Heart left ventricle (tissue), 16 donors: Measurements from ENCODE around the gene ANTKMT. TPM values are rescaled to one million over a fixed set of nuclear protein-coding genes. Genes with fewer than 3 reads are reported as not detected.

ENCODE experiments used
- ATAC-seq, 4 donors: fragments of 200-7000 bp; cut with Tn5 transposase; one replicate each; pipeline ENCODE4 v1.9.1; 2020 to 2022; ENCODE audit warnings: moderate library complexity in 4 of 4, mild to moderate bottlenecking in 3 of 4, moderate number of reproducible peaks in 1 of 4
- DNase-seq, 5 donors: peaks; one replicate each; pipeline ENCODE4 v3.0.0-alpha.2; 2020
- H3K27ac ChIP-seq, 12 donors: fragments of 200-600 bp; sonication (generic) in 4 of 12; one replicate each; pipeline versions ENCODE4 v1.5.0 to v1.8.0; 2016 to 2022; ENCODE audit warnings: mild to moderate bottlenecking in 2 of 12
- H3K27me3 ChIP-seq, 9 donors: fragments of 200-600 bp; sonication (generic) in 2 of 9; one replicate each; pipeline versions ENCODE4 v1.5.1 to v1.8.0; 2016 to 2022; ENCODE audit warnings: mild to moderate bottlenecking in 3 of 9
- H3K36me3 ChIP-seq, 9 donors: fragments of 200-600 bp; sonication (generic) in 2 of 9; one replicate each; pipeline versions ENCODE4 v1.5.0 to v1.8.0; 2018 to 2022; ENCODE audit warnings: mild to moderate bottlenecking in 2 of 9
- H3K4me1 ChIP-seq, 12 donors: fragments of 200-600 bp; sonication (generic) in 4 of 12; one replicate each; pipeline versions ENCODE4 v1.5.0 to v1.8.0; 2016 to 2022; ENCODE audit warnings: mild to moderate bottlenecking in 3 of 12
- H3K4me3 ChIP-seq, 12 donors: fragments of 200-600 bp; sonication (generic) in 4 of 12; one replicate each; pipeline versions ENCODE4 v1.5.0 to v1.8.0; 2017 to 2022; ENCODE audit warnings: mild to moderate bottlenecking in 9 of 12, moderate library complexity in 4 of 12
- H3K9me3 ChIP-seq, 12 donors: fragments of 200-600 bp; sonication (generic) in 4 of 12; one replicate each; pipeline versions ENCODE4 v1.5.0 to v1.8.0; 2016 to 2022; ENCODE audit warnings: mild to moderate bottlenecking in 1 of 12
- CTCF ChIP-seq, 12 donors: fragments of 200-600 bp; sonication (generic) in 4 of 12; IDR thresholded peaks; one replicate each; pipeline versions ENCODE4 v1.5.0 to v1.8.0; 2018 to 2022; ENCODE audit warnings: antibody characterized with exemption in 12 of 12, mild to moderate bottlenecking in 5 of 12
- POLR2A ChIP-seq, 2 donors: fragments of 450-650 bp; IDR thresholded peaks; one replicate each; pipeline ENCODE4 v1.6.1; 2017; ENCODE audit warnings: antibody characterized with exemption in 2 of 2, mild to moderate bottlenecking in 2 of 2, moderate library complexity in 2 of 2
- WGBS, 4 donors: extraction: QIAGEN DNeasy Blood & Tissue Kit in 2 of 4; methylation state at CpG; one replicate each; pipeline versions ENCODE4 v1.1.5 to v1.1.7; 2013 to 2018; 5-methylcytosine and 5-hydroxymethylcytosine counted together
- intact Hi-C, 10 donors: fragments of 100-400 bp; cut with DNase I; formaldehyde crosslinking; loops; one replicate each; pipeline versions ENCODE4 v1.11.1 to v1.14.2; 2022
- polyA plus RNA-seq, 2 donors: library from polyadenylated mRNA; stranded (reverse); fragments of 200-250 nt; gene quantifications; one replicate each; pipeline ENCODE4 v1.2.3, GENCODE V29; 2013
- total RNA-seq, 9 donors: library from RNA; depleted of rRNA in 2 of 9; stranded (reverse); fragments of >200 nt in 2 of 9; fragmentation: NEBNext Ultra II Directional in 3 of 9; extraction: Animal tissue kit (Norgen Biotek cat#: 25700) in 3 of 9; gene quantifications; one replicate each; pipeline versions ENCODE4 v1.1.0 to v1.2.4, GENCODE V29; 2016 to 2023
- donor health status: ischemic (EF 13 %, LVEDD 7.1; RV severe dilation, severe dysfunction).
- donor health status: healthy with polysubstance abuse.
- donor health status: DM: no; HTN: yes; CAD: no.
- donor health status: DM: no; HTN: no; CAD: no.
- donor health status: ischemic (EF 25% LVEDD 6.9; RV normal size, moderate dysfunction).
- donor health status: ischemic (EF 25% LVEDD 5.7; RV mildly dilated, moderate dysfunction).
- donor health status: healthy.
- donor health status: DM: yes; HTN: yes; CAD: no.
- donor health status: ischemic (EF 35%, LVEDD 5.7; RV mildly dilated, moderate dysfunction).
- donor health status: nonischemic (EF 11% LVEDD 7.7; RV severe dilation, severe dysfunction).
- donor health status: DM: yes; HTN: yes; CAD: no.
- donor health status: PGD.
- donor health status: ischemic (EF 29% LVEDD 5.4; RV normal size, mild dysfunction).
- donor health status: nonischemic (EF 23%, LVEDD 6.1; RV moderate dilation, normal function).

The ANTKMT gene
- total and polyA plus RNA-seq, 11 donors, result 22.9 to 48.6 (median 36.0) TPM

- 95 to 96% (median 96%) methylated on average over 12 of the region's 12 CpGs for WGBS, 4 donors
- Histone ChIP-seq H3K4me1 (peaks cover 5 to 19% (median 14%) of the 10 kb centered on the region in 12 donors), H3K9me3 (no peaks in the 10 kb centered on the region), H3K27ac (no peak overlapping the region), H3K27me3 (peaks cover 0 to 12% (median 0%) of the 10 kb centered on the region in 9 donors), H3K36me3 (peaks cover 0 to 69% (median 57%) of the 10 kb centered on the region in 9 donors), H3K4me3 (no peak overlapping the region)
- intact Hi-C loops, result no loop called here
- DNase-seq, result no peak
- no peak for ATAC-seq
- TF ChIP-seq CTCF (IDR thresholded peaks at IDR 0.05) (no peak), POLR2A (IDR thresholded peaks at IDR 0.05) (no peak)
These were observed 11.4 kb downstream of the ANTKMT start for GRCh38 chr16:732332-732731.

GRCh38 chr16:732936-733335 is 12.0 kb downstream of the ANTKMT start:
- Histone ChIP-seq H3K9me3 (no peaks in the 10 kb centered on the region), H3K4me1 (peaks cover 0 to 13% (median 8%) of the 10 kb centered on the region in 12 donors), H3K27me3 (peaks cover 0 to 6% (median 0%) of the 10 kb centered on the region in 9 donors), H3K4me3 (no peak overlapping the region), H3K36me3 (peaks cover 0 to 75% (median 63%) of the 10 kb centered on the region in 9 donors), H3K27ac (no peak overlapping the region)
- WGBS, 4 donors, result 90 to 92% (median 91%) methylated on average over 3 to 13 of the region's 13 CpGs
- TF ChIP-seq POLR2A (IDR thresholded peaks at IDR 0.05), result no peak
- TF ChIP-seq CTCF (IDR thresholded peaks at IDR 0.05), result no peak
- no peak for ATAC-seq
- DNase-seq, result no peak
- intact Hi-C loops, result no loop called here

- intact Hi-C loops, result no loop called here
- Histone ChIP-seq H3K36me3 (peaks cover 0 to 78% (median 65%) of the 10 kb centered on the region in 9 donors), H3K27me3 (peaks cover 0 to under 1% (median 0%) of the 10 kb centered on the region in 9 donors), H3K4me3 (no peak overlapping the region), H3K9me3 (no peaks in the 10 kb centered on the region), H3K27ac (no peak overlapping the region), H3K4me1 (peaks cover 0 to 6% (median 1%) of the 10 kb centered on the region in 12 donors)
- no peak for DNase-seq
- 81 to 86% (median 82%) methylated on average over 17 to 34 of the region's 34 CpGs for WGBS, 4 donors
- TF ChIP-seq POLR2A (IDR thresholded peaks at IDR 0.05) (no peak), CTCF (IDR thresholded peaks at IDR 0.05) (peak in 7 of 12 donors; percentile 8 to 44 (median 24))
- no peak for ATAC-seq
These were observed 12.6 kb downstream of the ANTKMT start for GRCh38 chr16:733382-734207.

- H3K36me3 ChIP-seq, result peaks cover 0 to 78% (median 65%) of the 10 kb centered on the region in 9 donors
- 90 to 94% (median 92%) methylated on average over 43 to 49 of the region's 49 CpGs for WGBS, 4 donors
These were observed 13.4 kb downstream of the ANTKMT start for GRCh38 chr16:734208-734980.

More at GRCh38 chr16:734208-734980, 13.4 kb downstream of the ANTKMT start:
- peak in 1 of 5 donors; percentile 19 for DNase-seq
- H3K27ac ChIP-seq, result no peak overlapping the region
- no peak for ATAC-seq
- TF ChIP-seq CTCF (IDR thresholded peaks at IDR 0.05), result no peak
- TF ChIP-seq POLR2A (IDR thresholded peaks at IDR 0.05), result no peak
- H3K9me3 ChIP-seq, result no peaks in the 10 kb centered on the region
- no peaks in the 10 kb centered on the region for H3K27me3 ChIP-seq
- intact Hi-C loops, result no loop called here
- peaks cover 0 to 2% (median 0%) of the 10 kb centered on the region in 12 donors for H3K4me1 ChIP-seq
- H3K4me3 ChIP-seq, result no peak overlapping the region
